GM12874 (cell line): ENCODE data around the gene SIK2.

Experiments
- CTCF ChIP-seq: IDR thresholded peaks from 2 replicates; pipeline ENCODE4 v1.5.1; 2011; ENCODE audit warnings: low read depth, mild to moderate bottlenecking, control low read depth, low read length, moderate library complexity; ENCODE audit not compliant: insufficient read depth

Gene SIK2

GRCh38 chr11:111718859-111719258 is 116.6 kb downstream of the SIK2 start:
- no peak for TF ChIP-seq CTCF

GRCh38 chr11:111719379-111719778 is 117.1 kb downstream of the SIK2 start:
- no peak for TF ChIP-seq CTCF

GRCh38 chr11:111720801-111721494 is 118.7 kb downstream of the SIK2 start:
- no peak for TF ChIP-seq CTCF

GRCh38 chr11:111722501-111722900 is 120.3 kb downstream of the SIK2 start:
- no peak for TF ChIP-seq CTCF

- no peak for TF ChIP-seq CTCF
These were observed 121.3 kb downstream of the SIK2 start for GRCh38 chr11:111723595-111723994.

GRCh38 chr11:111724615-111725129 is 122.4 kb downstream of the SIK2 start:
- TF ChIP-seq CTCF, result no peak

- TF ChIP-seq CTCF, result no peak
These were observed 123.4 kb downstream of the SIK2 start for GRCh38 chr11:111725621-111726020.
